A549 treated with AZD9567 at 1 μM for 4 hours (cell line): ENCODE measurements around the gene KRT36. TPM values are rescaled to one million over a fixed set of nuclear protein-coding genes. Genes with fewer than 3 reads are reported as not detected.

Source experiments
- total RNA-seq: library from RNA; stranded (reverse); fragments of 200-300 nt; extraction: Qiagen RNA extraction; gene quantifications from 5 replicates; pipeline ENCODE4 v1.2.3, GENCODE V29; 2022; ENCODE audit not compliant: insufficient read depth

KRT36 gene
- not detected in 5 replicates for total RNA-seq

DNA sequence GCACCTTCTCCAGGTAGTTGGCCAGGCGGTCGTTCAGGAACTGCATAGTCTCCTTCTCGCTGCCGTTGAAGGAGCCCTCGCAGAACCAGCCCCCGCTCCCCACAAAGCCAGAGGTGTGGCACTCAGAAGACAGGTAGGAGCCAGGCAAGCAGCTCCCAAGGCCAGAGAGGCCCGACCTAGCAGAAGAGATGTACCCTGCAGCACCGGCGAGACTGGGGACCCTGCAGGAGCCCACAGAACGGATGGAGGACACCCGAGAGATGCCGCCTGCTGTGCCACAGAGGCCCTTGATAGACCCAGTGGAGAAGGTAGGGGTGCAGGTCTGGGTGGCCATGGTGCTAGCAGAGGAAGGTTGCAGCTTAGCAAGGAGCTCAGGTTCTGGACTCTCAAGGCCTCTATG, at the start of gene KRT36:
KRT36 (minus strand) TSS at position 380 of the 400 bp plus-strand sequence; CDS start at position 334, 46 bp downstream.

DNA sequence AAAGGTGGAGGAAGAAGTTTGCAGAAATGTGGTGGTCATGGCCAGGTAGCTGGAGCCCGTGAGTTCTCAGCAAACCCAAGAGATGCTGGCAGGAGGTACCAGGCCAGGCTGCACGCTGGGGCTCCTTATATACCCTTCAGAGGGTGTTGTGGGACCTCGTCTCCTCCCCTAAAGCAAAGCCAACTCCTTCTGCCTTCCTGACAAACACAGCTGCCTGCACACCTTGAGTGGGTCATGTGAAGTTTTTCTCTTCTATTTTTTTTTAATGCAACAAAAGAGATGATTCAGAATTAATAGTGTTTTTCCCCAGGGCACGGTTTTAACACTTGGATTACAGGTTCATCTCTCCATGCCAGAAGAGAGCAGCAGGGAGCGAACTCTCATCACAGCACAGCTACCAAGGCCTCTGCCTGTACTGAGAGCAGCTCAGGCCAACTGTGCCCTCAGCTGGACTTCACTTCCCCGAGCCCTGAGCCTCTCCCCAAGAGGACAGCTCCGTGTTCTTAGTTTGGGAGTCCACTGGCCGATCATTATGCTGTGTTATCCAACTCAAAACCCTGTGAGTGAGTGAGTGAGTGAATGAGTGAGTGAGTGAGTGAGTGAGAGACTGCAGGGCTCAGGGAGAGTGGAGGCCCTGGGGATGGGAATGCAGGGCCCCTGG, 29.2 kb upstream of the KRT36 start, which contains the start of gene KRT15:
KRT15 (minus strand) TSS at position 102 of the 661 bp plus-strand sequence; CDS start at position 39, 63 bp downstream.

DNA sequence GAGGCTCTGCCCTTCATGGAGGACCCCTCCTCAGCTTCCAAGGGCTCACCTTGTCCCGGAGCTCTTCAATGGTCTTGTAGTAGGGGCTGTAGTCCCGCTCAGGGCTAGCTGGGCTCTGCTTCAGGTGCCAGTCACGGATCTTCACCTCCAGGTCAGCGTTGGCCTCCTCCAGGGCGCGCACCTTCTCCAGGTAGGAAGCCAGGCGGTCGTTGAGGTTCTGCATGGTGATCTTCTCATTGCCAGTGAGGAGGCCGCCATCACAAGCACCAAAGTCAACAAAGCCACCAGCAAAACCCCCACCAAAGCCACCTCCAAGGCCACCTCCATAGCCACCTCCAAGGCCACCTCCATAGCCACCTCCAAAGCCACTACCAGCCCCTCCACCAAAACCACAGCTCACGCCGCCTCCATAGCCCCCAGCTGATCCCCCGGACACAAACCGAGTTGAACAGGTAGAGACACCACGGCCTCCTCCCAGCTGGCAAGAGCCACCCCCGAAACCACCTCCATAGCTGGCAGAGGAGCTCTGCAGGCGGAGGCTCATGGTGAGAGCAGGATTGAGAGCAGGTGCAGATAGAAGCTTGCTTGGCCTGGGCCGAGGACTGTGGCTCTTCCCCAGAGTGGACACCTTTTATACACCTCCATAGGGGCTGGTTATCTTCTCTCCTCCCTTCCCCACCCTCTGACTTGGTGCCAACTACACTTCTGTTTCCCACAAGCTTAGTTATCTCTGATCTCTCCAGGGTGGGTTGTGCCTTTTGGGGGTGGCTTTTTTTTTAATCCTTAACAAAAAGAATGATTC, 15.5 kb upstream of the KRT36 start, which contains the start of gene KRT13:
KRT13 (minus strand) TSS at position 606 of the 802 bp plus-strand sequence; CDS start at position 544, 62 bp downstream.

DNA sequence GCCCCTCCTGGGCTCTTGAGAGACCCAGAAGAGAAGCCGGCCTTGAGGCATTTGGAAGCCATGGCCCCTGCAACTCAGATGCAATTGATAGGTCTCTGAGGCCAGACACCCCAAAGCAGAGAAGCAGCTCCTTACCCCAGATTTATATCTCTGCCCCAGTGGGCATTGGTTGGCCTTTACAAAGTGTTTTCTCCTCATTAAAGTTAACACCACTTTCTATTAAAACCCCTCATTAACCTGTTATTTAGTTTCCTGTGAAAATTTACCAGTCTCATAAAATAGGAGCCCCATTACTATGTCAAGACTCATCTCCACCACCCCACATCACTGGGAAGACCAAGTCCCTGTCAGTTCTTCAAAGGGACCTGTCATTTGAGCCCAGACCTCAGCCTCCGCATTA, 8.7 kb downstream of the KRT36 start, which contains the start of gene KRT35:
KRT35 (minus strand) TSS at position 116 of the 400 bp plus-strand sequence; CDS start at position 62, 54 bp downstream.

DNA sequence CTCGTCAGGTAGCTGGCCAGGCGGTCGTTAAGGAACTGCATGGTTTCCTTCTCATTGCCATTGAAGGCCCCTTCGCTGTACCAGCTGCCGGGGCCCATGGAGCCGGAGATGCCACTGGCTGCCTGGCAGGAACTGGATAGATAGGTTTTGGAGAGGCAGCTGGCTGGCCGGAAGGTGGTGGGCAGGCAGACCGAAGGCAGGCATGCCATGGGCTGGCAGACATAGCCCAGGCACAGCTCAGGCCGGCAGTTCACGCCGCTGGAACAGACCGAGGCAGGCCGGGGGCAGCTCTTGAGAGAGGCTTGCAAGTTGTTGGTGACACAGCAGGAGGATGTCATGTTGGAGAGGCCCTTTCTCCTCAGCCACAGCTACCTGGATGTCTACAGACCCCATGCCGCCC, 22.7 kb downstream of the KRT36 start, which contains the start of gene KRT32:
KRT32 (minus strand) TSS at position 399 of the 400 bp plus-strand sequence; CDS start at position 338, 61 bp downstream.

DNA sequence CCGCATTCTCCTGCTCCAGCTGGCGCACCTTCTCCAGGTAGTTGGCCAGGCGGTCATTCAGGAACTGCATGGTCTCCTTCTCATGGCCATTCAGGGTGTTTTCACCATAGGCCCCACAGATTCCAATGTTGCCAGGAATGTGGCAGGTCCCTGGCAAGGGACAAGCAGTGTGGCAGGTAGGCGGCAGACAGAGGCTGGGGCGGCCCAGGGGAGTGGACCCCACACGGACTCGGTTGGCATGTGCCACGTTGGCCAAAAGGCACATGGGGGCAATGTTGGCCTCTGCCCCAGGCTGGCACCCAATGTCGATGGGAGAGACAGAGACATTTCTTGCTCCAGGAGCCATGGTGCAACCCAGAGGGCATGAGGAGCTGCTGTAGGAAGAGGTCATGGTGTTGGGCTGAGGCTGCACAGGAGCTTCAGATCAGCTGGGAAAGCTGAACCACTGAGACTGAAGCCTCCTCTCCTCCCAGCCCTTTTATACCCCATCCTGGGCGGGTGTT, 49.1 kb downstream of the KRT36 start, which contains the start of gene KRT38:
KRT38 (minus strand) TSS at position 453 of the 503 bp plus-strand sequence; CDS start at position 391, 62 bp downstream.

Other genes starting within 250 kb of the KRT36 start
- not detected in 5 replicates for gene KRTAP9-4, start 240.2 kb downstream of the KRT36 start, total RNA-seq
- gene KRTAP9-9, start 234.5 kb downstream of the KRT36 start, total RNA-seq = not detected in 5 replicates
- gene KRTAP9-6, start 224.5 kb downstream of the KRT36 start, total RNA-seq = not detected in 5 replicates
- not detected in 5 replicates for gene KRTAP9-7, start 214.2 kb downstream of the KRT36 start, total RNA-seq
- gene KRTAP29-1, start 187.1 kb downstream of the KRT36 start, total RNA-seq = not detected in 5 replicates
- gene KRTAP16-1, start 180.6 kb downstream of the KRT36 start, total RNA-seq = not detected in 5 replicates
- gene KRTAP17-1, start 174.2 kb downstream of the KRT36 start, total RNA-seq = not detected in 5 replicates
- gene KRT33A, start 139.1 kb downstream of the KRT36 start, total RNA-seq = not detected in 5 replicates
- not detected in 5 replicates for gene KRT33B, start 120.1 kb downstream of the KRT36 start, total RNA-seq
- gene KRT34, start 107.6 kb downstream of the KRT36 start, total RNA-seq = 0.21 to 1.2 TPM (median 0.29 TPM) in 5 replicates
- not detected in 5 replicates for gene KRT31, start 92.3 kb downstream of the KRT36 start, total RNA-seq
- gene KRT37, start 65.3 kb downstream of the KRT36 start, total RNA-seq = not detected in 5 replicates
- gene KRT38, start 48.9 kb downstream of the KRT36 start, total RNA-seq = not detected in 5 replicates
- gene KRT32, start 22.5 kb downstream of the KRT36 start, total RNA-seq = not detected in 5 replicates
- not detected in 5 replicates for gene KRT35, start 8.8 kb downstream of the KRT36 start, total RNA-seq
- 0.08 to 0.50 TPM (median 0.30 TPM) in 3 of 5 replicates, not detected in the others for gene KRT13, start 15.7 kb upstream of the KRT36 start, total RNA-seq
- 2.1 to 2.6 TPM (median 2.5 TPM) in 5 replicates for gene KRT15, start 29.0 kb upstream of the KRT36 start, total RNA-seq
- 38.0 to 52.6 TPM (median 41.8 TPM) in 5 replicates for gene KRT19, start 38.4 kb upstream of the KRT36 start, total RNA-seq
- gene KRT9, start 82.1 kb upstream of the KRT36 start, total RNA-seq = not detected in 5 replicates
- gene KRT14, start 97.0 kb upstream of the KRT36 start, total RNA-seq = 0.08 to 0.13 TPM (median 0.10 TPM) in 3 of 5 replicates, not detected in the others
- gene KRT16, start 122.9 kb upstream of the KRT36 start, total RNA-seq = 0.46 to 0.75 TPM (median 0.64 TPM) in 4 of 5 replicates, not detected in the other
- 0.64 to 0.87 TPM (median 0.80 TPM) in 4 of 5 replicates, not detected in the other for gene KRT17, start 134.7 kb upstream of the KRT36 start, total RNA-seq
- 1,249 to 1,572 TPM (median 1,406 TPM) in 5 replicates for gene EIF1, start 199.0 kb upstream of the KRT36 start, total RNA-seq
- gene GAST, start 222.4 kb upstream of the KRT36 start, total RNA-seq = 0.23 TPM in 1 of 5 replicates, not detected in the others
- gene HAP1, start 244.7 kb upstream of the KRT36 start, total RNA-seq = 1.6 to 10.1 TPM (median 2.0 TPM) in 5 replicates